Neural cell (in vitro differentiated cells): Measurements from ENCODE around the gene NARF.
"Not testable (repeated sequence)": the region's sequence is repeated elsewhere in the genome, so short reads cannot be mapped to it uniquely, and the experiment has no call there.

Experiments
- MXI1 ChIP-seq: fragments of 450-650 bp; conservative IDR thresholded peaks from 2 replicates; pipeline ENCODE4 v1.6.1; 2014; ENCODE audit warnings: antibody characterized with exemption, mild to moderate bottlenecking; ENCODE audit not compliant: poor library complexity, severe bottlenecking
- TAF1 ChIP-seq: IDR thresholded peaks from 2 replicates; pipeline ENCODE4 v1.6.1; 2012; ENCODE audit warnings: low read depth
- TF ChIP-seq, protein P1 (sequence below): fragments of 450-650 bp; IDR thresholded peaks from 2 replicates; pipeline ENCODE4 v1.5.1; 2014; ENCODE audit warnings: antibody characterized with exemption, mild to moderate bottlenecking, moderate library complexity; ENCODE audit not compliant: poor library complexity, severe bottlenecking

DNA sequence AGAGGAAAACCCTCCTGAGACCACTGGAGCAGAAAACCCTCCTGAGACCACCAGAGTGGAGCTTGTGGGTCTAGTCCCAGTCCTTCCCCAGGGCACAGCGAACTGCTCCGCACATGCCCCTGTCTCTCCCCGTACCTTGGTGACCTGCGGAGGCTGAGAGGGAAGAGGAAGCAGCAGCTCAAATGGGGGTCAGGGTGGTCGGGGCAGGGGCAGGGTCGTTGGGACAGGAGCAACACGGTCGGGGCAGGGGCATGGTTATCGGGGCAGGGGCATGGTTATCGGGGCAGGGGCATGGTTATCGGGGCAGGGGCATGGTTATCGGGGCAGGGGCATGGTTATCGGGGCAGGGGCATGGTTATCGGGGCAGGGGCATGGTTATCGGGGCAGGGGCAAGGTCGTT lies 46.5 kb upstream of the NARF start:
- not testable (repeated sequence) for TF ChIP-seq TAF1, MXI1
- TF ChIP-seq, protein P1, sequence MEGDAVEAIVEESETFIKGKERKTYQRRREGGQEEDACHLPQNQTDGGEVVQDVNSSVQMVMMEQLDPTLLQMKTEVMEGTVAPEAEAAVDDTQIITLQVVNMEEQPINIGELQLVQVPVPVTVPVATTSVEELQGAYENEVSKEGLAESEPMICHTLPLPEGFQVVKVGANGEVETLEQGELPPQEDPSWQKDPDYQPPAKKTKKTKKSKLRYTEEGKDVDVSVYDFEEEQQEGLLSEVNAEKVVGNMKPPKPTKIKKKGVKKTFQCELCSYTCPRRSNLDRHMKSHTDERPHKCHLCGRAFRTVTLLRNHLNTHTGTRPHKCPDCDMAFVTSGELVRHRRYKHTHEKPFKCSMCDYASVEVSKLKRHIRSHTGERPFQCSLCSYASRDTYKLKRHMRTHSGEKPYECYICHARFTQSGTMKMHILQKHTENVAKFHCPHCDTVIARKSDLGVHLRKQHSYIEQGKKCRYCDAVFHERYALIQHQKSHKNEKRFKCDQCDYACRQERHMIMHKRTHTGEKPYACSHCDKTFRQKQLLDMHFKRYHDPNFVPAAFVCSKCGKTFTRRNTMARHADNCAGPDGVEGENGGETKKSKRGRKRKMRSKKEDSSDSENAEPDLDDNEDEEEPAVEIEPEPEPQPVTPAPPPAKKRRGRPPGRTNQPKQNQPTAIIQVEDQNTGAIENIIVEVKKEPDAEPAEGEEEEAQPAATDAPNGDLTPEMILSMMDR: not testable (repeated sequence)
